K562 (cell line): ENCODE data around the gene FANCG. TPM values are rescaled to one million over a fixed set of nuclear protein-coding genes. Genes with fewer than 3 reads are reported as not detected.

ENCODE experiments used
- ARID4B ChIP-seq: sonication (generic); formaldehyde crosslinking; IDR thresholded peaks from 2 replicates; pipeline ENCODE4 v1.8.0; 2022; ENCODE audit warnings: mild to moderate bottlenecking, missing genetic modification reagents
- DLX4 ChIP-seq: fragments of 250-450 bp; sonication (Bioruptor Pico); IDR thresholded peaks from 2 replicates; pipeline ENCODE4 v1.6.1; 2021; ENCODE audit warnings: mild to moderate bottlenecking
- FOXK1 ChIP-seq: sonication (generic); formaldehyde crosslinking; IDR thresholded peaks from 2 replicates; pipeline ENCODE4 v1.8.0; 2022; ENCODE audit warnings: missing genetic modification reagents, mild to moderate bottlenecking, borderline replicate concordance
- MCM7 ChIP-seq, 2 experiments: fragments of 450-650 bp; IDR thresholded peaks; 2 replicates each; pipeline ENCODE4 v1.6.1; 2016 to 2018
- MIER1 ChIP-seq: fragments of 450-650 bp; IDR thresholded peaks from 2 replicates; pipeline ENCODE4 v1.6.1; 2016; ENCODE audit warnings: antibody characterized with exemption, mild to moderate bottlenecking, low read depth
- NFXL1 ChIP-seq: fragments of 450-650 bp; formaldehyde crosslinking; IDR thresholded peaks from 2 replicates; pipeline ENCODE4 v1.4.0; 2021; ENCODE audit warnings: mild to moderate bottlenecking
- PKNOX1 ChIP-seq: fragments of 450-650 bp; IDR thresholded peaks from 2 replicates; pipeline ENCODE4 v1.6.1; 2016
- POLR2H ChIP-seq: IDR thresholded peaks from 2 replicates; pipeline ENCODE4 v1.6.1; 2016; ENCODE audit warnings: missing genetic modification characterization, low read depth, mild to moderate bottlenecking, control low read depth, missing compliant biosample characterization, moderate library complexity
- ZNF217 ChIP-seq: sonication (generic); formaldehyde crosslinking; IDR thresholded peaks from 2 replicates; pipeline ENCODE4 v1.8.0; 2022; ENCODE audit warnings: mild to moderate bottlenecking, missing genetic modification reagents
- ZNF830 ChIP-seq: fragments of 250-450 bp; sonication (Bioruptor Pico); IDR thresholded peaks from 2 replicates; pipeline ENCODE4 v1.5.0; 2021; ENCODE audit warnings: mild to moderate bottlenecking
- polyA plus RNA-seq, 8 experiments: library from polyadenylated mRNA; depleted of rRNA in 4 of 8; stranded (reverse) in 5 of 8; unstranded in 3 of 8; fragments of >200 nt; fragmentation: Nextera tagmentation in 2 of 8; fragmentation: Illumina TruSeq in 1 of 8; extraction: Ambion mirVana in 2 of 8; extraction: Trizol in 1 of 8; gene quantifications; 2 replicates each; pipeline versions ENCODE4 v1.2.1 to v1.2.3, GENCODE V29; 2011 to 2014; ENCODE audit warnings: inconsistent platforms in 1 of 8, missing spikeins in 1 of 8
- total RNA-seq, 7 experiments: library from RNA; depleted of rRNA in 6 of 7; stranded (reverse); fragments of >200 nt in 6 of 7; fragmentation: Illumina TruSeq in 2 of 7; extraction: Trizol in 2 of 7; gene quantifications; 2 replicates each; pipeline versions ENCODE4 v1.2.1 to v1.2.3, GENCODE V29; 2011 to 2021; ENCODE audit warnings: low replicate concordance in 1 of 7

Gene FANCG
- total and polyA plus RNA-seq, 9 of the 15 experiments (the other 6 are each of a cell fraction or from before 2014, with no cell fraction given), result 7.5 to 43.9 (median 31.0) TPM

- TF ChIP-seq ZNF217 (CRISPR knock-in tag) (no peak), POLR2H (tag) (no peak), NFXL1 (CRISPR knock-in tag) (no peak), PKNOX1 (no peak), FOXK1 (CRISPR knock-in tag) (no peak), ARID4B (CRISPR knock-in tag) (no peak), DLX4 (CRISPR knock-in tag) (no peak), MIER1 (no peak), ZNF830 (CRISPR knock-in tag) (no peak), MCM7 (IDR thresholded peaks at IDR 0.05) (no peak)
Observed at GRCh38 chr9:35029852-35030251, 49.9 kb downstream of the FANCG start (continued).
